Measurements from ENCODE around the gene TMEM179B.

Gene TMEM179B

GRCh38 chr11:62839050-62839945 lies 52.1 kb downstream of the TMEM179B start, which contains the start of gene WDR74:
WDR74 (minus strand) TSS chr11:62839590; CDS start chr11:62839570, 20 bp downstream.
- DNase-seq (ENCODE audit: low read depth), result peak; percentile 88
- peak within 1 kb of the TSS; percentile 94 for H3K4me3 ChIP-seq (ENCODE audit: low read length)
- TF ChIP-seq CTCF (conservative IDR thresholded peaks at IDR 0.05; ENCODE audit: low read length), result no peak

Data from AG10803 (cell line).